Stimulated activated CD4-positive, alpha-beta T cell treated with anti-CD3 and anti-CD28 coated beads, Interleukin-12 subunit alpha, Interleukin-12 subunit beta, amount 100 ng/mL, for 24 hours (primary cell): ENCODE measurements around the gene ATG9B.
A peak's percentile ranks its signal among the peaks of the same experiment; 100 is the strongest.
"Not testable (repeated sequence)": the region's sequence is repeated elsewhere in the genome, so short reads cannot be mapped to it uniquely, and the experiment has no call there.

Experiments
- DNase-seq, 2 experiments: peaks; one replicate each; pipeline ENCODE4 v3.0.0-alpha.2; 2020; ENCODE audit warnings: low read depth in 2 of 2

ATG9B gene

GRCh38 chr7:151058781-151059366 is 34.6 kb upstream of the ATG9B start:
- no peak for DNase-seq

GRCh38 chr7:151057989-151058780 is 33.9 kb upstream of the ATG9B start:
- DNase-seq = peak; percentile 93 to 94

- DNase-seq = no peak
These were observed 33.3 kb upstream of the ATG9B start, which contains the start of gene CDK5 for GRCh38 chr7:151057506-151057988. Gene CDK5, minus strand, starts transcription at chr7:151057897. Its CDS starts 49 bp downstream, at chr7:151057848.

GRCh38 chr7:151056666-151057505 is 32.6 kb upstream of the ATG9B start:
- DNase-seq = no peak

GRCh38 chr7:151056283-151056665 is 32.0 kb upstream of the ATG9B start:
- DNase-seq = no peak

- DNase-seq = no peak
These were observed 29.5 kb upstream of the ATG9B start for GRCh38 chr7:151053751-151054150.

GRCh38 chr7:151053096-151053495 is 28.8 kb upstream of the ATG9B start:
- no peak for DNase-seq

GRCh38 chr7:151051108-151051507 is 26.8 kb upstream of the ATG9B start:
- DNase-seq = peak; percentile 29 to 30

GRCh38 chr7:151048911-151049463 is 24.7 kb upstream of the ATG9B start:
- no peak for DNase-seq

- DNase-seq = no peak
These were observed 23.9 kb upstream of the ATG9B start, which contains the start of gene ASIC3 for GRCh38 chr7:151047976-151048815. Gene ASIC3, plus strand, starts transcription at chr7:151048531. Its CDS starts 355 bp downstream, at chr7:151048886.

GRCh38 chr7:151046603-151047573 is 22.6 kb upstream of the ATG9B start:
- no peak for DNase-seq

- no peak for DNase-seq
These were observed 21.7 kb upstream of the ATG9B start for GRCh38 chr7:151045967-151046366.

- DNase-seq = no peak
These were observed 21.0 kb upstream of the ATG9B start for GRCh38 chr7:151045262-151045661.

- DNase-seq = no peak
These were observed 19.7 kb upstream of the ATG9B start for GRCh38 chr7:151043959-151044358.

- not testable (repeated sequence) for DNase-seq
These were observed 19.2 kb upstream of the ATG9B start for GRCh38 chr7:151043449-151043848.

- no peak for DNase-seq
These were observed 16.5 kb upstream of the ATG9B start for GRCh38 chr7:151040616-151041375.

- DNase-seq = no peak
These were observed 15.7 kb upstream of the ATG9B start for GRCh38 chr7:151039850-151040548.
